Subcutaneous abdominal adipose tissue (tissue), 5 donors: ENCODE results near the gene OR52K2.
A peak's percentile ranks its signal among the peaks of the same experiment; 100 is the strongest.

Experiments used
- H3K27ac ChIP-seq: one replicate; pipeline ENCODE4 v1.7.0; 2013; ENCODE audit warnings: low read depth, mild to moderate bottlenecking, inconsistent platforms, low read length, moderate library complexity
- H3K27me3 ChIP-seq, 5 donors: one replicate each; pipeline ENCODE4 v1.7.0; 2013; ENCODE audit warnings: low read length in 5 of 5, inconsistent platforms in 1 of 5; ENCODE audit not compliant: control insufficient read depth in 5 of 5, insufficient read depth in 4 of 5
- H3K36me3 ChIP-seq, 5 donors: one replicate each; pipeline ENCODE4 v1.7.0; 2013; ENCODE audit warnings: low read length in 5 of 5; ENCODE audit not compliant: control insufficient read depth in 5 of 5, insufficient read depth in 5 of 5
- H3K4me1 ChIP-seq, 5 donors: one replicate each; pipeline ENCODE4 v1.7.0; 2013; ENCODE audit warnings: low read length in 5 of 5, mild to moderate bottlenecking in 3 of 5, moderate library complexity in 1 of 5; ENCODE audit not compliant: control insufficient read depth in 5 of 5, insufficient read depth in 5 of 5
- H3K4me3 ChIP-seq, 5 donors: one replicate each; pipeline ENCODE4 v1.7.0; 2013; ENCODE audit warnings: low read length in 5 of 5, low read depth in 1 of 5
- H3K9ac ChIP-seq, 5 donors: one replicate each; pipeline ENCODE4 v1.7.0; 2013; ENCODE audit warnings: low read length in 5 of 5, mild to moderate bottlenecking in 4 of 5, moderate library complexity in 3 of 5
- H3K9me3 ChIP-seq, 5 donors: one replicate each; pipeline ENCODE4 v1.7.0; 2013; ENCODE audit warnings: low read length in 5 of 5; ENCODE audit not compliant: control insufficient read depth in 5 of 5
- donor health status: healthy.
- donor health status: healthy.
- donor health status: healthy.
- donor health status: healthy.
- donor health status: healthy.

OR52K2 gene

DNA sequence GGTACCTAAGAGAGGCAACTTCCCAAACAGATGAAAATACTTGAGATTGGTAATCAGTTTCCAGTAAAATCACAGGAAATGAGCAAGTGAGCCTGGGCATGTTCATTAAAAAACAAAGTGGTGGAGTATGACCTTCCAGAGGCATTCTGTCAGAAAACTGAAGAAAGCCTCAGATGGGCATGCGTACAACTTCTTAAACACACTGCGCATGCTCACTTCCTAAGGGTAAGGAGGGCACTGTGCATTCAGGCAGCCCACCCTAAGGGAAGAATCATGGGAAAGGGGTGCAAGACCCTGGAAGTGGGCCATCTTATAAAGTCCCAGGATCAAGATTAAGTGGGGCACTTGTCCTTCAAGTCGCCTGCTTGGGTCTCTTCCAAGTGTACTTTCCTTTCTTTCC is 4.0 kb downstream of the OR52K2 start:
- H3K4me1 ChIP-seq = peaks cover 0 to 7% (median 0%) of the 10 kb centered on the region in 5 donors
- H3K9me3 ChIP-seq = no peaks in the 10 kb centered on the region
- no peaks in the 10 kb centered on the region for H3K36me3 ChIP-seq
- no peak overlapping the region for H3K27ac ChIP-seq
- H3K27me3 ChIP-seq = no peaks in the 10 kb centered on the region
- H3K4me3 ChIP-seq = no peak overlapping the region
- H3K9ac ChIP-seq = no peak overlapping the region

DNA sequence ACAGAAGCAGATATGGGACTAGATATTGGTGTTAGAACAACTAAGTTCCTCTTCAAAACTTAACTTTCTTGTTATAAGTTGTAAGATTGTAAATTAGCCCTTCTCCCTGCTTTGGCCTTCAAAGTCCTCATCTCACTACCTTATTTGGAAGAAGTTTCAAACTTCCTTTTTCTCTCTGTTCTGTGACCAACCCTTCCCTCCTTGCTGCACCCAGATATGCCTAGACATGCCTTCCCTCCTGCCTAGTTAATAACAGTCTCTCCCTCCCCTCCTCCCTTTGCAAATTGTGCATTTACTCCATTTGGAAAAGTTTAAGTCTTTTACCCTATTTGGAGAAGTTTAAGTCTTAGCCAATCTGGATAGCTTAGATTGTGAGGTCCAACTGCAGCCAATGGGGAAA is 4.9 kb downstream of the OR52K2 start:
- Histone ChIP-seq H3K36me3 (no peaks in the 10 kb centered on the region), H3K9ac (no peak overlapping the region), H3K27me3 (no peaks in the 10 kb centered on the region), H3K4me3 (no peak overlapping the region), H3K27ac (no peak overlapping the region), H3K9me3 (no peaks in the 10 kb centered on the region), H3K4me1 (peaks cover 0 to 7% (median 0%) of the 10 kb centered on the region in 5 donors)

DNA sequence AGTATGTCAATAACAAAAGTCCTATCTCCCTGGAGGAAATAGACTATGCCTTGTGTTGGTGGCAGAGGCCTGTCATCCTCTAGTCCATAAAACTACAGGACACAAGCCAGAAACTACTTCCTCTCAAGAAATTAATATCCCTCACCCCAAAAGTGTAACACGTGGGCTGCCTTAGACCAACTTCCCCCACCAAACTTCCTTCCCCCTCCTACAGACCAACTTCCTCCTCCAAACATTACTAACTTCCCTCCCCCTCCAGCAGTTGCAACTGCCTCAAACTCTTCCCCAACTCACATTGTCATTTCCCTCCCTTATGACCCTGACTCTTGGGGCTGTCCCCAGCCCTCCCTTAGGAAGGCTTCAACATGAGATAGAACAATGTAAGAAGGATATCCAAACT is 6.3 kb downstream of the OR52K2 start:
- Histone ChIP-seq H3K9me3 (no peaks in the 10 kb centered on the region), H3K9ac (no peak overlapping the region), H3K4me1 (peaks cover 0 to 7% (median 0%) of the 10 kb centered on the region in 5 donors), H3K27me3 (no peaks in the 10 kb centered on the region), H3K36me3 (no peaks in the 10 kb centered on the region), H3K27ac (no peak overlapping the region), H3K4me3 (no peak overlapping the region)

DNA sequence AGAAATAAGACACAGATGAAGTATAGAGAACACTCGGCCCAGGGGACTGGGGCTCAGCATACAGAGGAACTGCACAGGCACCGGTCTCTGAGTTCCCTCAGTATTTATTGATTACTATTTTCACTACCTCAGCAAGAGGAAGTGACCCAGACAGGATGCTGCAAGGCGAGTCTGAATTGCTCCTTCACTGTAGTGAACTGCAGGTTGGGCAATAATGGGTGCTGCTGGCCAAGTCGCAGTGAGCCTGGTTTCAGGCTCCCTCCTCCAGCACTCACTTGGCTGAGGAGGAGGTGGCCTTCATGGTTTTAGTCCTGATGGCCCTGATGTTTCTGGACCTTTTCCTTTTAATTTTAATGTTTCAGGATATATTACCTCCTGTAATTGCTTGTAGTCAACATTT is 10.4 kb downstream of the OR52K2 start:
- H3K27ac ChIP-seq = no peak overlapping the region
- peaks cover 0 to 5% (median 0%) of the 10 kb centered on the region in 5 donors for H3K4me1 ChIP-seq
- no peak overlapping the region for H3K9ac ChIP-seq
- no peak overlapping the region for H3K4me3 ChIP-seq
- H3K36me3 ChIP-seq = no peaks in the 10 kb centered on the region
- peaks cover 3 to 8% (median 4%) of the 10 kb centered on the region in 5 donors for H3K9me3 ChIP-seq
- no peaks in the 10 kb centered on the region for H3K27me3 ChIP-seq

DNA sequence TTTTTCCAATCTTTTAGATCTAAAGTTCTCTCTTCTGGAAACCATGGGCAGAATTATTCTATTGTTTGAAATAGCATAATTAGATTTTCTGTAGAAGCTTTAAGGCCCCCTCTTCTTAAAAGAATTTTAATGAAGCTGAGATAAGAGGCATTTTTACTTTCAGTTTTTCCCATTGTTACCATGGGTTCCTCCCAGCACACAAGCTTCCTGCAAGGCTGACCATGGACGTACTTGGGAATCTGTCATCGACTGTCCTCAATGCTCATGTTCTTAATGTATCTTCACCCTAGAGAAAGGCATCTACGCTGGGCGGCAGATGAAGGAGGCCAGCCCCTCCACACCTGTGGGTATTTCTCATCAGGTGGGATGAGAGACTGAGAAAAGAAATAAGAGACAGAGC is 11.1 kb downstream of the OR52K2 start:
- H3K27ac ChIP-seq = no peak overlapping the region
- peaks cover 5 to 9% (median 7%) of the 10 kb centered on the region in 5 donors for H3K9me3 ChIP-seq
- H3K36me3 ChIP-seq = no peaks in the 10 kb centered on the region
- no peaks in the 10 kb centered on the region for H3K27me3 ChIP-seq
- no peak overlapping the region for H3K9ac ChIP-seq
- H3K4me3 ChIP-seq = no peak overlapping the region
- peaks cover 0 to 5% (median 0%) of the 10 kb centered on the region in 5 donors for H3K4me1 ChIP-seq

DNA sequence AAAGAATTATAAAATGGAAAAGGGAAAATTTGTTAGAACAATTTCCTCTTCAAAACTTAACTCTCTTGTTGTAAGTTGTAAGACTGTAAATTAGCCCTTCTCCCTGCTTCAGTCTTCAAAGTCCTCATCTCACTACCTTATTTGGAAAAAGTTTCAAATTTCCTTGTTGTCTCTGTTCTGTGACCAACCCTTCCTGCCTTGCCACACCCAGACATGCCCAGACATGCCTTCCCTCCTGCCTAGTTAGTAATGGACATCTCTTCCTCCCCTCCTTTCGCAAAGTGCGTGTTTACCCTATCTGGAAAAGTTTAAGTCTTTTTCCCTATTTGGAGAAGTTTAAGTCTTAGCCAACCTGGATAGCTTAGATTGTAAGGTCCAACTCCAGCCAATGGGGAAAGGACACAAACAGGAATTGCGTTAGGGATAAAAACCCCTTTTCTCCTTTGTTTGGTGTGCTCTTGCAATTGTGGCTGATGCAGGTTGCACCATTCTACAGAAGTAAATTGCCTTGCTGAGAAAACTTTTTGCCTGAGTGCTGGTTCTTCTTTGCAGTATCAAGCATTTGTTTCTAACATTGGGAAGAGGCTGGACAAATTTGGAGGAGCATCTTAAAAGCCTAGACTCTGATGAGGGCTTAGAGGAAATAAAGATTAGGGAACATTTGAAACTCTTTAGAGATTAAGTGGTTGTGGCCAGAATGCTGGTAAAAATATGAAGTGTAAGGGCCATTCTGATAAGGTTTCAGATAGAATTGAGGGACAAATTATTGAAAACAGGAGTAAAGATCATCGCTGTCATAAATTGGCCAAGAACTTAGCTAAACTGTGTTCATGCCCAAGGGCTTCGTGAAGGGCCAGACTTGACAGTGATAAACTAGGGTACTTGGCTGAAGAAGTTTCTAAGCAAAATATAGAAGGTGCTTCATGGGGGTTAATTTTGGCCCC is 15.4 kb downstream of the OR52K2 start:
- Histone ChIP-seq H3K27me3 (peaks cover 0 to 2% (median 0%) of the 10 kb centered on the region in 5 donors), H3K36me3 (no peaks in the 10 kb centered on the region), H3K9me3 (peaks cover 5 to 11% (median 7%) of the 10 kb centered on the region in 5 donors), H3K4me1 (peaks cover 0 to 2% (median 0%) of the 10 kb centered on the region in 5 donors), H3K4me3 (peak overlapping the region in 1 of 5 donors; percentile 13), H3K9ac (no peak overlapping the region), H3K27ac (no peak overlapping the region)

DNA sequence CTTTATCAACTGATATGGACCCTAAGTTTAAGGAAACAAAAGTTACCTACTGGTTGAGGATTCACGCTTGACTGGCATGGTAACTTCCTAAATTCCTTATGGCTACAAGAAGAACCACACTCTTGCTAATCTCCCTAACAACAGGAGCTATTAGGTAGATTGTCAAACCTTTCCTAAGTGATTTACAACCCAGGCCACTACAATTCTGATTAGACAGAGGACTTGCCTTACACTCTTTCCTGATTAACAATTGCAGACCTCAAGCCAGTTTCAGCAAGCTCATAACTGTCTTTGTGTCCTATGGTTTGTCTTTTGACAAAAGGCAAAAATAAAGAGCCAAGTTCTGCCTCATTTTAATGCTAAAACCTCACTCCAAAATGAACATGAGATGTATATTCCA is 16.3 kb downstream of the OR52K2 start:
- Histone ChIP-seq H3K36me3 (no peaks in the 10 kb centered on the region), H3K27me3 (peaks cover 0 to 2% (median 0%) of the 10 kb centered on the region in 5 donors), H3K27ac (no peak overlapping the region), H3K4me3 (no peak overlapping the region), H3K9me3 (peaks cover 5 to 11% (median 7%) of the 10 kb centered on the region in 5 donors), H3K9ac (no peak overlapping the region), H3K4me1 (no peaks in the 10 kb centered on the region)

DNA sequence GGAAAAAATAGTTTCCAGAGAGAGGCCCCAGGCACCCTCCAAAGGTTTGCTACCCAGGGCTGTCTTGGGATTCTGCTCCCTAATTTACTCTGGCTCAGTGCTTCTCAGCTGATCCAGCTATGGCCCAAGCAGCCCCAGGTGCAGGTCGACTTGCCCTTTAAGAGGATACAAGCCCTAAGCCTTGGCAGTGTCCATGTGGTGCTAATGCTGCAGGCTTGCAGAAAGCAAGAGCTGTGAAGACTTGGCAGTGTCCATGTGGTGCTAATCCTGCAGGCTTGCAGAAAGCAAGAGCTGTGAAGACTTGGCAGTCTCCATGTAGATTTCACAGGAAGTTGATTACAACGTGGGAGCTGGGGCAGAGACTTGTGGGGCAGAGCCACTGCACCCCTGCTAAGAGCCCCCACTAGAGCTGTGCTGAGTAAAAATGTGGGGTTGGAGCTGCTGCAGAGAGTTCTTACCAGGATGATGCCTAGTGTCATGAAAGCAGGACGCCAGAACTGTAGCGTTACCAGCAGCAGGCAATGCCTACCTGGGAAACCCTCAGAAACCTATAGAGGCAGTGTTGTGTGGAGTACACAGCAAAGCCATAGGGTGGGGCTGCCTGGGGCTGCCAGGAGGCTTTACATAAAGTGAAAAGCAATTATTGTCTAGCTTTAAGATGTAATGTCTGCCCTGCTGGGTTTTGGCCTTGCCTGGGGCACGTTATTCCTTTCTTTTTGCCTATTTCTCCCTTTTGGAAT is 17.2 kb downstream of the OR52K2 start:
- Histone ChIP-seq H3K36me3 (no peaks in the 10 kb centered on the region), H3K9ac (no peak overlapping the region), H3K27me3 (peaks cover 0 to 2% (median 0%) of the 10 kb centered on the region in 5 donors), H3K9me3 (peaks cover 5 to 11% (median 7%) of the 10 kb centered on the region in 5 donors), H3K27ac (no peak overlapping the region), H3K4me3 (no peak overlapping the region), H3K4me1 (no peaks in the 10 kb centered on the region)

DNA sequence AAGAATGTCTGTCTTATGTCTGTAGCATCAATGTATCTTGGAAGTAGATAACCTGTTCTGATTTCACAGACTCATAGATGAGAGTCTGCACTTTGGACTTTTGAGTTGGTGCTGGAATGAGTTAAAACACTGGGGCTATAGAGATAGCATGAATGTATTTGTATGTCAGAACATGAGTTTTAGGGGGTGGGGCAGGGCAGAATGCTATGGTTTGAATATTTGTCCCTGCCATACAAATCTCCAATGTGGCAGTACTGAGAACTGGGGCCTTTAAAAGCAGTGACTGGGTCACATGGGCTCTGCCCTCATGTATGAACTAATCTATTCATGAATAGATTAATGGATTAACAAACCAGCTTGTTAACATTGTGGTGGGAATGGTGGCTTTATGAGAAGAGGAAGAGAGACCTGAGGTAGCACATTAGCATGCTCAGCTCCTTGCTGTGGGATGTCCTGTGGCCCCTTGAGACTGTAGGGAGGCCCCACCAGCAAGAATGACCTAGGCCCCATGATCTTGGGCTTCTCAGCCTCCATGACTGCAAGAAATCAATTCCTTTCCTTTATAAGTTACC is 17.9 kb downstream of the OR52K2 start:
- no peak overlapping the region for H3K4me3 ChIP-seq
- H3K4me1 ChIP-seq = no peaks in the 10 kb centered on the region
- H3K9me3 ChIP-seq = peaks cover 5 to 11% (median 7%) of the 10 kb centered on the region in 5 donors
- no peaks in the 10 kb centered on the region for H3K36me3 ChIP-seq
- no peak overlapping the region for H3K27ac ChIP-seq
- peaks cover 0 to 2% (median 0%) of the 10 kb centered on the region in 5 donors for H3K27me3 ChIP-seq
- no peak overlapping the region for H3K9ac ChIP-seq
